ENCODE results near the gene NAPA.

- TF ChIP-seq POLR2A (IDR thresholded peaks at IDR 0.05) = no peak
- TF ChIP-seq CTCF (IDR thresholded peaks at IDR 0.05) = no peak
- no peak for TF ChIP-seq EP300 (IDR thresholded peaks at IDR 0.05)
- no peak for TF ChIP-seq POLR2AphosphoS5 (IDR thresholded peaks at IDR 0.05)
Observed at GRCh38 chr19:47518854-47519253, 4.0 kb upstream of the NAPA start.

All from gastroesophageal sphincter (tissue), 3 donors.